Panc1 (cell line): ENCODE measurements around the gene TFAP2B. TPM values are rescaled to one million over a fixed set of nuclear protein-coding genes. Genes with fewer than 3 reads are reported as not detected.

Source experiments
- ATAC-seq: fragments of 200-7000 bp; cut with Tn5 transposase; 2 replicates; pipeline ENCODE4 v1.9.1; 2020; ENCODE audit warnings: mild to moderate bottlenecking, moderate library complexity
- BruUV-seq: library from RNA; stranded (reverse); fragments of 400-500 nt; replicated peaks from 2 replicates; lab custom pipeline; 2021; lab: Mats Ljungman, UMichigan
- CTCF ChIA-PET: fragments of 300-600 bp; sonication (Branson Sonifier 250); formaldehyde crosslinking; loops from one replicate; lab custom pipeline; 2022; ENCODE audit warnings: antibody characterized with exemption; lab: Charles Lee
- POLR2A ChIA-PET: fragments of 300-600 bp; sonication (Branson Sonifier 250); formaldehyde crosslinking; loops from one replicate; lab custom pipeline; 2022; ENCODE audit warnings: antibody characterized with exemption; lab: Charles Lee
- DNase-seq: peaks from one replicate; pipeline ENCODE4 v3.0.0-alpha.2; 2010; ENCODE audit warnings: low read depth, low spot score
- H3K27ac ChIP-seq: 2 replicates; pipeline ENCODE4 v1.5.1; 2011; ENCODE audit warnings: mild to moderate bottlenecking, low read length, inconsistent platforms
- H3K27me3 ChIP-seq: fragments of 200-500 bp; sonication (Bioruptor generic); 2 replicates; pipeline ENCODE4 v1.6.0; 2014; ENCODE audit warnings: low read length, inconsistent platforms; ENCODE audit not compliant: control insufficient read depth, insufficient read depth
- H3K36me3 ChIP-seq: fragments of 200-500 bp; sonication (Bioruptor generic); 2 replicates; pipeline ENCODE4 v1.5.1; 2014; ENCODE audit warnings: inconsistent platforms, mild to moderate bottlenecking, low read length, moderate library complexity; ENCODE audit not compliant: control insufficient read depth, insufficient read depth
- H3K4me1 ChIP-seq: 2 replicates; pipeline ENCODE4 v1.5.1; 2011; ENCODE audit warnings: inconsistent platforms, mild to moderate bottlenecking, low read length, moderate library complexity; ENCODE audit not compliant: control insufficient read depth, insufficient read depth
- H3K4me3 ChIP-seq, 2 experiments: 2 replicates each; pipeline ENCODE4 v1.5.1; 2011 to 2012; ENCODE audit warnings: low read depth in 2 of 2, low read length in 2 of 2, mild to moderate bottlenecking in 2 of 2, inconsistent platforms in 1 of 2, moderate library complexity in 1 of 2
- H3K9me3 ChIP-seq: fragments of 200-500 bp; sonication (Bioruptor generic); 2 replicates; pipeline ENCODE4 v1.5.1; 2014; ENCODE audit warnings: low read depth, mild to moderate bottlenecking, inconsistent platforms, low read length, moderate library complexity; ENCODE audit not compliant: control insufficient read depth, insufficient read depth
- CTCF ChIP-seq: fragments of 450-650 bp; IDR thresholded peaks from 2 replicates; pipeline ENCODE4 v1.5.1; 2017; ENCODE audit warnings: mild to moderate bottlenecking
- POLR2AphosphoS5 ChIP-seq: IDR thresholded peaks from 2 replicates; pipeline ENCODE4 v1.6.1; 2012; ENCODE audit warnings: mild to moderate bottlenecking, low read depth, low read length, moderate library complexity
- SIN3A ChIP-seq: IDR thresholded peaks from 2 replicates; pipeline ENCODE4 v1.6.1; 2012; ENCODE audit warnings: low read depth, mild to moderate bottlenecking, low read length, moderate library complexity, borderline replicate concordance; ENCODE audit not compliant: insufficient read depth
- TCF7L2 ChIP-seq: IDR thresholded peaks from 2 replicates; pipeline ENCODE4 v1.6.1; 2011; ENCODE audit warnings: mild to moderate bottlenecking, low read depth, low read length, inconsistent platforms
- in situ Hi-C: cut with HindIII; loops from 2 replicates; pipeline ENCODE4 v1.10.0; 2016; ENCODE audit warnings: low sequenced_read_pairs, low pct_unique_long_range_greater_than_20kb
- intact Hi-C: fragments of 100-400 bp; cut with micrococcal nuclease; formaldehyde crosslinking; loops from one replicate; pipeline ENCODE4 v1.10.0; 2022; ENCODE audit not compliant: unreplicated experiment
- total RNA-seq: library from RNA; stranded (reverse); gene quantifications from one replicate; pipeline ENCODE4 v1.2.1, GENCODE V29; 2021; ENCODE audit not compliant: unreplicated experiment
- TF ChIP-seq, protein P1 (sequence below), 2 experiments: IDR thresholded peaks; 2 replicates each; pipeline ENCODE4 v1.6.1; 2011 to 2012; ENCODE audit warnings: low read depth in 2 of 2, control low read depth in 1 of 2, low read length in 1 of 2, mild to moderate bottlenecking in 1 of 2, moderate library complexity in 1 of 2; ENCODE audit not compliant: insufficient read depth in 1 of 2

The TFAP2B gene
- total RNA-seq, 1 experiment from 2014 or later = not detected

DNA sequence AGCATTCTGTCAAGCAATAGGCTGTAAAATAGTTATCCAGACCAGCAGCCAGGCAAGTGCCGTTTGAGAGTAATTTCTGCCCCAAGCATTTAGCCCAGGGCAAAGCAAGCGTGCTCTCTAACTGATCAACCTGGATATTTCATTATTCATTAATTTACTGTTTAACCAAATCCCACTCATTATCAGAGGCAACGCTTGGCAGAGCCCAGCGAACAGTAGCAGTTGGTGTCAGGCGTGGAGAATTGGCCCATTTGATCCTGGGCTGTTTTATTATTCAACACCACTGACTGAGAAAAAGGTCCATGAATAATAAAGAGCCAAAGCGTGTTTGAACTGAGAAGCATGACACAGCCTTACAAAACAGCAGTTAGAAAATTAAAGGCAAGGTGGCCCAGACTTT, 35.3 kb downstream of the TFAP2B start:
- no peak for TF ChIP-seq CTCF
- Histone ChIP-seq H3K4me3 (no peak overlapping the region), H3K4me1 (no peaks in the 10 kb centered on the region), H3K9me3 (no peaks in the 10 kb centered on the region), H3K27me3 (no peaks in the 10 kb centered on the region), H3K27ac (no peak overlapping the region), H3K36me3 (no peaks in the 10 kb centered on the region)
- BruUV-seq = no TSS peak
- intact Hi-C loops = no loop called here
- DNase-seq = no peak
- in situ Hi-C loops = no loop called here
- ATAC-seq = no peak
- ChIA-PET CTCF (no interaction called here), POLR2A (no interaction called here)

DNA sequence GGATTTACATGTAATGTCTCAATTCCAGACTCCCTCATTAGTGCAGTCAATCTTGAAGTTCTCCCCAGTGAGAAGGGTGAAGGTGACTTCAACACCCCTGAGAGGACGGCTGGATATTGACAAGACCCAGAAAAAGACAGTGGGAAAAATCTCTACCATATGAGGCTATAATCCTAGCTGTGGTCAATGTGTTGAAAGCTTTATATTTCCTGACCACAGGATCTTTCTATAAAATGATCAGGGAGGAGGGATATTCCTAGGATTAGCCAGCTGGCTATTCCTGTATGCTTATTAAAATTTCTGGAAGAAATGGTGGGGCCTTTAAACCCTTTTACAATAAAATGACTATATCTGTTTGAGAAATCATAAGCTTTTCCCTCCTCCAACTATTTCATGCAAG, 43.0 kb downstream of the TFAP2B start:
- ATAC-seq (no peak), DNase-seq (no peak)
- ChIA-PET CTCF (no interaction called here), POLR2A (no interaction called here)
- intact Hi-C loops (no loop called here), in situ Hi-C loops (no loop called here)
- Histone ChIP-seq H3K27ac (no peak overlapping the region), H3K4me1 (no peaks in the 10 kb centered on the region), H3K27me3 (no peaks in the 10 kb centered on the region), H3K36me3 (no peaks in the 10 kb centered on the region), H3K9me3 (no peaks in the 10 kb centered on the region), H3K4me3 (no peak overlapping the region)
- TF ChIP-seq TCF7L2 (no peak), POLR2AphosphoS5 (no peak), SIN3A (no peak), CTCF (no peak)
- TF ChIP-seq, protein P1, sequence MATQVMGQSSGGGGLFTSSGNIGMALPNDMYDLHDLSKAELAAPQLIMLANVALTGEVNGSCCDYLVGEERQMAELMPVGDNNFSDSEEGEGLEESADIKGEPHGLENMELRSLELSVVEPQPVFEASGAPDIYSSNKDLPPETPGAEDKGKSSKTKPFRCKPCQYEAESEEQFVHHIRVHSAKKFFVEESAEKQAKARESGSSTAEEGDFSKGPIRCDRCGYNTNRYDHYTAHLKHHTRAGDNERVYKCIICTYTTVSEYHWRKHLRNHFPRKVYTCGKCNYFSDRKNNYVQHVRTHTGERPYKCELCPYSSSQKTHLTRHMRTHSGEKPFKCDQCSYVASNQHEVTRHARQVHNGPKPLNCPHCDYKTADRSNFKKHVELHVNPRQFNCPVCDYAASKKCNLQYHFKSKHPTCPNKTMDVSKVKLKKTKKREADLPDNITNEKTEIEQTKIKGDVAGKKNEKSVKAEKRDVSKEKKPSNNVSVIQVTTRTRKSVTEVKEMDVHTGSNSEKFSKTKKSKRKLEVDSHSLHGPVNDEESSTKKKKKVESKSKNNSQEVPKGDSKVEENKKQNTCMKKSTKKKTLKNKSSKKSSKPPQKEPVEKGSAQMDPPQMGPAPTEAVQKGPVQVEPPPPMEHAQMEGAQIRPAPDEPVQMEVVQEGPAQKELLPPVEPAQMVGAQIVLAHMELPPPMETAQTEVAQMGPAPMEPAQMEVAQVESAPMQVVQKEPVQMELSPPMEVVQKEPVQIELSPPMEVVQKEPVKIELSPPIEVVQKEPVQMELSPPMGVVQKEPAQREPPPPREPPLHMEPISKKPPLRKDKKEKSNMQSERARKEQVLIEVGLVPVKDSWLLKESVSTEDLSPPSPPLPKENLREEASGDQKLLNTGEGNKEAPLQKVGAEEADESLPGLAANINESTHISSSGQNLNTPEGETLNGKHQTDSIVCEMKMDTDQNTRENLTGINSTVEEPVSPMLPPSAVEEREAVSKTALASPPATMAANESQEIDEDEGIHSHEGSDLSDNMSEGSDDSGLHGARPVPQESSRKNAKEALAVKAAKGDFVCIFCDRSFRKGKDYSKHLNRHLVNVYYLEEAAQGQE (IDR thresholded peaks at IDR 0.05; ENCODE audit: insufficient read depth in 1 of 2, low read depth in 2 of 2, low read length in 1 of 2) = no peak
- no TSS peak for BruUV-seq

DNA sequence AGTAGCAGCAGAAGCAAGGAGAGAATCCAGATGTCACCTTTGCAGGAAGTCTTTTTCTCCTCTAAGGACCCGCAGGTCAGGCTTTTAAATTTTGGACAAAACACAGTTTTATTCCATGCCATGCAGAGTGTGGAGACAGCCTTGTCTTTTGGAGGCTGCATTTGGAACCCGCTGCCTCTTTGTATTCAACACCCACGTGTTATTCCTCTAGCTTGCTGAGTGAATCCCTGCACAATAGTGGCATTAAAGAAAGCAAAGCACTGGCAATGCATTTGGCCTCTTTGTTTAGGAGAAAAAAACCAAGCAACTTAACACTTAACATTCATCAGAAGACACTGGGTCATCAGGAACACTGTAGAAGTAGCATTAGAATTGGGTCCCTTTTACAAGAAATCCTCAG, 43.5 kb downstream of the TFAP2B start:
- Histone ChIP-seq H3K4me3 (no peak overlapping the region), H3K27ac (no peak overlapping the region), H3K4me1 (no peaks in the 10 kb centered on the region), H3K27me3 (no peaks in the 10 kb centered on the region), H3K36me3 (no peaks in the 10 kb centered on the region), H3K9me3 (no peaks in the 10 kb centered on the region)
- ATAC-seq (no peak), DNase-seq (no peak)
- intact Hi-C loops (no loop called here), in situ Hi-C loops (no loop called here)
- ChIA-PET CTCF (no interaction called here), POLR2A (no interaction called here)
- no TSS peak for BruUV-seq
- no peak for TF ChIP-seq CTCF
